Measurements from ENCODE around the gene CES1.

- TF ChIP-seq ZFP3 (CRISPR knock-in tag; IDR thresholded peaks at IDR 0.05) (no peak), TSHZ2 (CRISPR knock-in tag; IDR thresholded peaks at IDR 0.05) (no peak), SNAI2 (CRISPR knock-in tag; IDR thresholded peaks at IDR 0.05) (no peak), PATZ1 (CRISPR knock-in tag; IDR thresholded peaks at IDR 0.05; ENCODE audit: borderline replicate concordance) (no peak), ZNF8 (CRISPR knock-in tag; IDR thresholded peaks at IDR 0.05) (no peak)
Observed at GRCh38 chr16:55822280-55822810, 10.6 kb downstream of the CES1 start.

All from SK-N-SH treated with all-trans-retinoic acid at 6 μM for 48 hours (cell line).